ENCODE results near the gene OTOS.

DNA sequence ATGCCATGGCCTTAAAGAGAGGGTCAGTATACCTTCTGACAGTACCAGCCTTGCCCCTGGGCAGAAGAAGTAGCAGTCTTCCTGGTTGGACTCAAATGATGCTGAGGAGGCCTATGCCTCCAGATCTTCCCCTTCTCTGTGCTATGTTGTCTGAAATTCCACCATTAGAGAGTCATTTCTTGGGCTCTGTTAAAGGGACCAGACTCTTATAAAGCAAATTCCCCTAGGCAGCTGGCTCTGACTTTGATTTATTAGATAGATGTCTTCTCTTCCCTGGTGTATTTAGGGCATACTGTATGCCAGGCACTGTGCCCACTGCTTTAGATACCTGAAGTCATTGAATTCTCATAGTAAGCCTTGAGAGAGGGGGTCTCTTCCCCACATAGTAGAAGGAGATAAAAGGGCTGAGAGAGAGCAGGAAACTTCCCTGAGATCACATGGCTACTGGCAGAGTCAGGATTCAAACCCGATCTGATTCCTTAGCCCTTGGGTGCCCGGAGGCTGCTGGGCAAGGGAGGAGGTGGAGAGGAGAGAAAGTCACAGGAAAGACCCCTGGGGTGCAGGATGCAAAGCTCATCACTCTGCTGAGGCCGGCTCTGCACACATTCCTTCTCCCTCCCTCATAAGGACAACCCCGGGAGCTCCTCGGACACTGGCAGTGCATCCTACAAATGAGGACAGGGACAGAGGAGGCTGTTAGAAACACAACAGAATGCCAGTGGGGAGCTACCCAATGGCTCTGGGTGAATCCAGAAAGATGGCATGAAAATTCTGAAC, 27.4 kb downstream of the OTOS start:
- TF ChIP-seq CTCF (IDR thresholded peaks at IDR 0.05) (no peak), POLR2A (IDR thresholded peaks at IDR 0.05) (no peak), EP300 (IDR thresholded peaks at IDR 0.05) (no peak), POLR2AphosphoS5 (IDR thresholded peaks at IDR 0.05) (no peak)
